Ishikawa (cell line): ENCODE measurements around the gene ZSCAN5C.
"Not testable (repeated sequence)": the region's sequence is repeated elsewhere in the genome, so short reads cannot be mapped to it uniquely, and the experiment has no call there.

Source experiments
- CEBPB ChIP-seq: IDR thresholded peaks from 2 replicates; pipeline ENCODE4 v1.6.1; 2012
- CREB1 ChIP-seq: IDR thresholded peaks from 2 replicates; pipeline ENCODE4 v1.6.1; 2012; ENCODE audit warnings: low read depth
- EGR1 ChIP-seq: IDR thresholded peaks from 2 replicates; pipeline ENCODE4 v1.6.1; 2012
- EP300 ChIP-seq: IDR thresholded peaks from 2 replicates; pipeline ENCODE4 v1.6.1; 2012; ENCODE audit warnings: borderline replicate concordance
- FOXM1 ChIP-seq: IDR thresholded peaks from 2 replicates; pipeline ENCODE4 v1.6.1; 2012; ENCODE audit warnings: low read depth, borderline replicate concordance
- NFIC ChIP-seq: IDR thresholded peaks from 2 replicates; pipeline ENCODE4 v1.6.1; 2012
- RAD21 ChIP-seq: IDR thresholded peaks from 2 replicates; pipeline ENCODE4 v1.6.1; 2012; ENCODE audit warnings: low read depth
- REST ChIP-seq: IDR thresholded peaks from 2 replicates; pipeline ENCODE4 v1.6.1; 2012; ENCODE audit warnings: low read depth, mild to moderate bottlenecking
- TAF1 ChIP-seq: IDR thresholded peaks from 2 replicates; pipeline ENCODE4 v1.6.1; 2012; ENCODE audit warnings: low read depth, mild to moderate bottlenecking
- TCF12 ChIP-seq: IDR thresholded peaks from 2 replicates; pipeline ENCODE4 v1.6.1; 2012; ENCODE audit warnings: low read depth
- TEAD4 ChIP-seq: IDR thresholded peaks from 2 replicates; pipeline ENCODE4 v1.6.1; 2012
- USF1 ChIP-seq: IDR thresholded peaks from 2 replicates; pipeline ENCODE4 v1.6.1; 2012
- YY1 ChIP-seq: IDR thresholded peaks from 2 replicates; pipeline ENCODE4 v1.6.1; 2012; ENCODE audit warnings: low read depth
- ZBTB7A ChIP-seq: IDR thresholded peaks from 2 replicates; pipeline ENCODE4 v1.6.1; 2012; ENCODE audit warnings: low read depth
- TF ChIP-seq, protein P1 (sequence below): IDR thresholded peaks from 2 replicates; pipeline ENCODE4 v1.6.1; 2012

Gene ZSCAN5C

GRCh38 chr19:56191115-56191514, 11.0 kb upstream of the ZSCAN5C start:
- TF ChIP-seq RAD21: no peak
- no peak for TF ChIP-seq CEBPB
- TF ChIP-seq, protein P1, sequence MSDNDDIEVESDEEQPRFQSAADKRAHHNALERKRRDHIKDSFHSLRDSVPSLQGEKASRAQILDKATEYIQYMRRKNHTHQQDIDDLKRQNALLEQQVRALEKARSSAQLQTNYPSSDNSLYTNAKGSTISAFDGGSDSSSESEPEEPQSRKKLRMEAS: no peak
- no peak for TF ChIP-seq EP300
- TF ChIP-seq REST: no peak
- no peak for TF ChIP-seq TCF12
- no peak for TF ChIP-seq FOXM1
- TF ChIP-seq TAF1: no peak
- TF ChIP-seq CREB1: no peak
- no peak for TF ChIP-seq NFIC
- TF ChIP-seq USF1: no peak
- TF ChIP-seq EGR1: no peak
- TF ChIP-seq TEAD4: no peak
- no peak for TF ChIP-seq ZBTB7A
- no peak for TF ChIP-seq YY1

- TF ChIP-seq TEAD4 (no peak), USF1 (no peak), EP300 (no peak), YY1 (no peak), CEBPB (no peak), TAF1 (no peak), CREB1 (no peak)
Measured at GRCh38 chr19:56191711-56192110, 10.4 kb upstream of the ZSCAN5C start.

GRCh38 chr19:56193981-56194640, 8.0 kb upstream of the ZSCAN5C start:
- no peak for TF ChIP-seq EGR1
- no peak for TF ChIP-seq YY1
- TF ChIP-seq CREB1: no peak
- no peak for TF ChIP-seq REST

DNA sequence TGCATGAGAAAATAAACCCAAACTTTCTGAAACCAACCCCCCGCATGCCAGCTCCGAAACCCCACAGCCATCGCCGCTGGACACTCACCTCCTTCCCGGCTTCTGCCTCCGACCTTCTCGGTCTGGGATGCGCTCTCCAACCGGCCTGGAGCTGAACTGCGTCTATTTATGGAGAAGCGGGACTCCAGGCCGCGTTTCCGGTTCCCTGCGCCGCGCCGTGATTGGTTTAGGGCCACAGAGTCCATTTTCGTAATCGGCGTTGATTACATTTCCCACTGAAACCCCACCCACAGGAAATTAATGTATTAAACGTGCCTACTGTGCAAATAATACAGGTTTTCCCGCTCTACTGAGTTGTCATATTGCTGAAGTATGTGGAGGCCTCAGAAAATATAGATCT, 4.4 kb upstream of the ZSCAN5C start, which contains the start of gene ZSCAN5B:
Gene ZSCAN5B (minus strand): TSS at position 138 of the 400 bp plus-strand sequence. CDS start 4,731 bp downstream, outside the sequence.
- TF ChIP-seq CREB1, YY1, CEBPB: not testable (repeated sequence)

GRCh38 chr19:56199687-56200086, 2.4 kb upstream of the ZSCAN5C start:
- TF ChIP-seq TEAD4 (no peak), CEBPB (no peak), CREB1 (no peak)

GRCh38 chr19:56209091-56209490, 7.0 kb downstream of the ZSCAN5C start:
- no peak for TF ChIP-seq TEAD4

DNA sequence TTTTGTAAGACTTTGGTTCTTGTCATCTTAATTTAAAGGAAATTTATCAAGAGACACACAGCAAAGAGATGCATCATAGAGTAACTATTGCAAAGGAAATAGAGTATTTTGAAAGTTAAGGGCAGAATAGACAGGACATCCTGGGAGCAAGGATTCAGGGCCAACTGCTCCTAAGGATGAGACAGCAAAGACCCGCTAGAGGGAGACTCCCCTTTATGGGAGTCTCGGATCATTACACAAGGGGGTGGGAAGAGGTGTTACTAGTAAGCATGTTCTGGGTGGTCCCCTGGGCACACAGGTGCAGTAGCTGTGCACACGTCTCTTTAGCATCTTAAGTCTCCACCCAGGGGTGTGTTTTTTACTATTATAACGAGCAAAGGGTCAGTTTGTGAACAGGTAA, 9.6 kb downstream of the ZSCAN5C start:
- TF ChIP-seq CEBPB (no peak), YY1 (no peak), TCF12 (no peak), RAD21 (no peak), EP300 (no peak), CREB1 (no peak), NFIC (no peak), EGR1 (no peak), FOXM1 (no peak), USF1 (no peak), REST (no peak), TEAD4 (no peak), ZBTB7A (no peak), TAF1 (no peak)
- TF ChIP-seq, protein P1: no peak
